Measurements from ENCODE around the gene ADGRA1.

Gene ADGRA1

GRCh38 chr10:133154996-133155778, 67.5 kb downstream of the ADGRA1 start:
- Histone ChIP-seq H4K20me1 (ENCODE audit: insufficient read depth, low read length) (no peaks in the 10 kb centered on the region), H3K79me2 (ENCODE audit: low read length) (no peaks in the 10 kb centered on the region), H3K27me3 (ENCODE audit: low read depth, low read length) (no peaks in the 10 kb centered on the region), H3K9ac (ENCODE audit: low read length) (no peak overlapping the region), H3K4me3 (ENCODE audit: low read length) (no peak overlapping the region), H3K4me1 (ENCODE audit: low read length) (no peaks in the 10 kb centered on the region), H2AFZ (ENCODE audit: low read depth, low read length) (no peak overlapping the region), H3K9me3 (ENCODE audit: insufficient read depth, low read length) (no peaks in the 10 kb centered on the region), H3K36me3 (replicated peaks; ENCODE audit: low read depth, low read length) (no peaks in the 10 kb centered on the region), H3K27ac (ENCODE audit: low read length) (no peak overlapping the region), H3K4me2 (ENCODE audit: low read length) (no peak overlapping the region)
- no peak for TF ChIP-seq EZH2phosphoT487 (IDR thresholded peaks at IDR 0.05; ENCODE audit: low read depth)
- no peak for TF ChIP-seq CTCF (IDR thresholded peaks at IDR 0.05; ENCODE audit: low read depth, low read length)

- TF ChIP-seq EZH2phosphoT487 (IDR thresholded peaks at IDR 0.05; ENCODE audit: low read depth) = no peak
- no peak for TF ChIP-seq CTCF (IDR thresholded peaks at IDR 0.05; ENCODE audit: low read depth, low read length)
- no peak overlapping the region for H3K9ac ChIP-seq (ENCODE audit: low read length)
- H3K27me3 ChIP-seq (ENCODE audit: low read depth, low read length) = no peaks in the 10 kb centered on the region
- no peak overlapping the region for H2AFZ ChIP-seq (ENCODE audit: low read depth, low read length)
- no peak overlapping the region for H3K27ac ChIP-seq (ENCODE audit: low read length)
- no peaks in the 10 kb centered on the region for H3K4me1 ChIP-seq (ENCODE audit: low read length)
- H3K36me3 ChIP-seq (replicated peaks; ENCODE audit: low read depth, low read length) = no peaks in the 10 kb centered on the region
- H4K20me1 ChIP-seq (ENCODE audit: insufficient read depth, low read length) = no peaks in the 10 kb centered on the region
- no peak overlapping the region for H3K4me3 ChIP-seq (ENCODE audit: low read length)
- no peaks in the 10 kb centered on the region for H3K79me2 ChIP-seq (ENCODE audit: low read length)
- H3K4me2 ChIP-seq (ENCODE audit: low read length) = no peak overlapping the region
- no peaks in the 10 kb centered on the region for H3K9me3 ChIP-seq (ENCODE audit: insufficient read depth, low read length)
Measured at GRCh38 chr10:133156674-133157579, 69.2 kb downstream of the ADGRA1 start.

GRCh38 chr10:133157662-133158436, 70.1 kb downstream of the ADGRA1 start:
- no peak overlapping the region for H3K9ac ChIP-seq (ENCODE audit: low read length)
- H3K79me2 ChIP-seq (ENCODE audit: low read length) = no peaks in the 10 kb centered on the region
- H3K36me3 ChIP-seq (replicated peaks; ENCODE audit: low read depth, low read length) = no peaks in the 10 kb centered on the region
- no peaks in the 10 kb centered on the region for H3K9me3 ChIP-seq (ENCODE audit: insufficient read depth, low read length)
- no peak overlapping the region for H2AFZ ChIP-seq (ENCODE audit: low read depth, low read length)
- no peak for TF ChIP-seq EZH2phosphoT487 (IDR thresholded peaks at IDR 0.05; ENCODE audit: low read depth)
- TF ChIP-seq CTCF (IDR thresholded peaks at IDR 0.05; ENCODE audit: low read depth, low read length) = no peak
- no peaks in the 10 kb centered on the region for H3K27me3 ChIP-seq (ENCODE audit: low read depth, low read length)
- no peaks in the 10 kb centered on the region for H3K4me1 ChIP-seq (ENCODE audit: low read length)
- H3K4me3 ChIP-seq (ENCODE audit: low read length) = no peak overlapping the region
- H3K27ac ChIP-seq (ENCODE audit: low read length) = no peak overlapping the region
- H4K20me1 ChIP-seq (ENCODE audit: insufficient read depth, low read length) = no peaks in the 10 kb centered on the region
- H3K4me2 ChIP-seq (ENCODE audit: low read length) = no peak overlapping the region

- Histone ChIP-seq H2AFZ (ENCODE audit: low read depth, low read length) (no peak overlapping the region), H3K9ac (ENCODE audit: low read length) (no peak overlapping the region), H3K4me1 (ENCODE audit: low read length) (no peaks in the 10 kb centered on the region), H3K27ac (ENCODE audit: low read length) (no peak overlapping the region), H3K79me2 (ENCODE audit: low read length) (no peaks in the 10 kb centered on the region), H3K9me3 (ENCODE audit: insufficient read depth, low read length) (no peaks in the 10 kb centered on the region), H3K4me2 (ENCODE audit: low read length) (no peak overlapping the region), H3K27me3 (ENCODE audit: low read depth, low read length) (no peaks in the 10 kb centered on the region), H3K36me3 (replicated peaks; ENCODE audit: low read depth, low read length) (no peaks in the 10 kb centered on the region), H3K4me3 (ENCODE audit: low read length) (no peak overlapping the region), H4K20me1 (ENCODE audit: insufficient read depth, low read length) (no peaks in the 10 kb centered on the region)
- TF ChIP-seq EZH2phosphoT487 (IDR thresholded peaks at IDR 0.05; ENCODE audit: low read depth) = no peak
- no peak for TF ChIP-seq CTCF (IDR thresholded peaks at IDR 0.05; ENCODE audit: low read depth, low read length)
Measured at GRCh38 chr10:133158437-133158755, 70.7 kb downstream of the ADGRA1 start.
